Measurements from ENCODE around the gene PLEKHG7. TPM values are rescaled to one million over a fixed set of nuclear protein-coding genes. Genes with fewer than 3 reads are reported as not detected.
A peak's percentile ranks its signal among the peaks of the same experiment; 100 is the strongest.

Gene PLEKHG7
- total and polyA plus RNA-seq, 8 donors: 0.13 to 0.92 (median 0.60) TPM

GRCh38 chr12:92719674-92720073 lies 16.9 kb downstream of the PLEKHG7 start:
- WGBS, 2 donors: 42 to 57% methylated on average over 6 of the region's 6 CpGs
- Histone ChIP-seq H3K4me1 (no peaks in the 10 kb centered on the region), H3K9me3 (no peaks in the 10 kb centered on the region), H3K27me3 (no peaks in the 10 kb centered on the region), H3K4me3 (no peak overlapping the region), H3K36me3 (no peaks in the 10 kb centered on the region), H3K27ac (no peak overlapping the region)
- ATAC-seq (peak in 1 of 4 donors; percentile 16), DNase-seq (no peak), FAIRE-seq (no peak)
- intact Hi-C loops (cut with DNase I): no loop called here
- TF ChIP-seq CTCF (IDR thresholded peaks at IDR 0.05): no peak

- FAIRE-seq (no peak), ATAC-seq (no peak), DNase-seq (no peak)
- Histone ChIP-seq H3K27me3 (no peaks in the 10 kb centered on the region), H3K9me3 (no peaks in the 10 kb centered on the region), H3K27ac (no peak overlapping the region), H3K4me1 (no peaks in the 10 kb centered on the region), H3K36me3 (no peaks in the 10 kb centered on the region), H3K4me3 (no peak overlapping the region)
- TF ChIP-seq CTCF (IDR thresholded peaks at IDR 0.05): no peak
- intact Hi-C loops (cut with DNase I): no loop called here
- 70 to 85% methylated on average over 8 of the region's 8 CpGs for WGBS, 2 donors
Observed at GRCh38 chr12:92721130-92721529, 18.3 kb downstream of the PLEKHG7 start.

GRCh38 chr12:92721656-92722055 lies 18.9 kb downstream of the PLEKHG7 start:
- FAIRE-seq (no peak), ATAC-seq (no peak)

GRCh38 chr12:92722897-92723296 lies 20.1 kb downstream of the PLEKHG7 start:
- FAIRE-seq (no peak), ATAC-seq (no peak), DNase-seq (no peak)
- Histone ChIP-seq H3K27me3 (no peaks in the 10 kb centered on the region), H3K27ac (no peak overlapping the region), H3K36me3 (no peaks in the 10 kb centered on the region), H3K9me3 (no peaks in the 10 kb centered on the region), H3K4me3 (no peak overlapping the region), H3K4me1 (no peaks in the 10 kb centered on the region)
- 53 to 56% methylated on average over 3 of the region's 3 CpGs for WGBS, 2 donors
- intact Hi-C loops (cut with DNase I): no loop called here
- no peak for TF ChIP-seq CTCF (IDR thresholded peaks at IDR 0.05)

More at GRCh38 chr12:92721656-92722055, 18.9 kb downstream of the PLEKHG7 start:
- Histone ChIP-seq H3K4me3 (no peak overlapping the region), H3K36me3 (no peaks in the 10 kb centered on the region), H3K27ac (no peak overlapping the region), H3K4me1 (no peaks in the 10 kb centered on the region), H3K9me3 (no peaks in the 10 kb centered on the region), H3K27me3 (no peaks in the 10 kb centered on the region)
- TF ChIP-seq CTCF (IDR thresholded peaks at IDR 0.05): no peak
- no peak for DNase-seq
- 52 to 64% methylated on average over 1 of the region's 1 CpG for WGBS, 2 donors
- intact Hi-C loops (cut with DNase I): no loop called here

- no peak overlapping the region for H3K4me3 ChIP-seq
- FAIRE-seq: no peak
- no peaks in the 10 kb centered on the region for H3K36me3 ChIP-seq
- intact Hi-C loops (cut with DNase I): no loop called here
- no peak for TF ChIP-seq CTCF (IDR thresholded peaks at IDR 0.05)
- WGBS, 2 donors: 73 to 78% methylated on average over 4 of the region's 4 CpGs
- ATAC-seq: no peak
- no peaks in the 10 kb centered on the region for H3K4me1 ChIP-seq
- no peak for DNase-seq
- H3K27ac ChIP-seq: no peak overlapping the region
- no peaks in the 10 kb centered on the region for H3K27me3 ChIP-seq
- H3K9me3 ChIP-seq: no peaks in the 10 kb centered on the region
Observed at GRCh38 chr12:92726850-92727249, 24.1 kb downstream of the PLEKHG7 start.

Measured in pancreas (tissue), 10 donors.